Thyroid gland (tissue), 4 donors: ENCODE measurements around the gene NRTN.

Source experiments
- CTCF ChIP-seq, 6 experiments: fragments of 200-600 bp in 3 of 6; fragments of 450-650 bp in 3 of 6; sonication (generic) in 3 of 6; IDR thresholded peaks; one replicate each; pipeline ENCODE4 v1.5.1; 2016 to 2019; ENCODE audit warnings: antibody characterized with exemption in 6 of 6, mild to moderate bottlenecking in 2 of 6, inconsistent platforms in 1 of 6, moderate library complexity in 1 of 6
- POLR2A ChIP-seq, 2 donors: fragments of 450-650 bp; IDR thresholded peaks; one replicate each; pipeline ENCODE4 v1.6.1; 2017; ENCODE audit warnings: antibody characterized with exemption in 2 of 2, mild to moderate bottlenecking in 2 of 2, moderate library complexity in 1 of 2

- TF ChIP-seq CTCF (IDR thresholded peaks at IDR 0.05) (no peak), POLR2A (IDR thresholded peaks at IDR 0.05) (no peak)
Observed at GRCh38 chr19:5809053-5809452, 4.2 kb downstream of the NRTN start.
